ES-I3 (cell line): ENCODE measurements around the gene ADAP1.
"Not testable (repeated sequence)": the region's sequence is repeated elsewhere in the genome, so short reads cannot be mapped to it uniquely, and the experiment has no call there.

Experiments
- H3K36me3 ChIP-seq: 2 replicates; pipeline ENCODE4 v1.6.1; 2013; ENCODE audit warnings: mild to moderate bottlenecking, low read length, control low read depth, moderate library complexity; ENCODE audit not compliant: insufficient read depth
- H3K4me1 ChIP-seq: 2 replicates; pipeline ENCODE4 v1.6.1; 2013; ENCODE audit warnings: mild to moderate bottlenecking, control low read depth, low read length; ENCODE audit not compliant: insufficient read depth
- H3K9ac ChIP-seq: 2 replicates; pipeline ENCODE4 v1.6.1; 2013; ENCODE audit warnings: low read depth, mild to moderate bottlenecking, low read length, moderate library complexity
- H3K9me3 ChIP-seq: 2 replicates; pipeline ENCODE4 v1.6.1; 2013; ENCODE audit warnings: mild to moderate bottlenecking, low read length, moderate library complexity; ENCODE audit not compliant: control insufficient read depth, insufficient read depth

The ADAP1 gene

GRCh38 chr7:915291-916218, 38.9 kb downstream of the ADAP1 start:
- no peaks in the 10 kb centered on the region for H3K9me3 ChIP-seq
- H3K9ac ChIP-seq: no peak overlapping the region
- no peaks in the 10 kb centered on the region for H3K36me3 ChIP-seq
- H3K4me1 ChIP-seq: no peaks in the 10 kb centered on the region

- Histone ChIP-seq H3K4me1 (no peaks in the 10 kb centered on the region), H3K9me3 (no peaks in the 10 kb centered on the region), H3K9ac (no peak overlapping the region), H3K36me3 (no peaks in the 10 kb centered on the region)
Observed at GRCh38 chr7:914521-915194, 39.8 kb downstream of the ADAP1 start.

GRCh38 chr7:913736-914520, 40.6 kb downstream of the ADAP1 start:
- Histone ChIP-seq H3K9ac (no peak overlapping the region), H3K36me3 (no peaks in the 10 kb centered on the region)

GRCh38 chr7:911791-912480, 42.5 kb downstream of the ADAP1 start:
- no peak overlapping the region for H3K9ac ChIP-seq
- H3K4me1 ChIP-seq: no peaks in the 10 kb centered on the region
- no peaks in the 10 kb centered on the region for H3K9me3 ChIP-seq
- H3K36me3 ChIP-seq: no peaks in the 10 kb centered on the region

More at GRCh38 chr7:913736-914520, 40.6 kb downstream of the ADAP1 start:
- H3K9me3 ChIP-seq: no peaks in the 10 kb centered on the region
- H3K4me1 ChIP-seq: no peaks in the 10 kb centered on the region

- Histone ChIP-seq H3K36me3 (no peaks in the 10 kb centered on the region), H3K9ac (no peak overlapping the region), H3K4me1 (no peaks in the 10 kb centered on the region), H3K9me3 (no peaks in the 10 kb centered on the region)
Observed at GRCh38 chr7:910931-911431, 43.5 kb downstream of the ADAP1 start.

- H3K9me3 ChIP-seq: no peaks in the 10 kb centered on the region
- H3K4me1 ChIP-seq: no peaks in the 10 kb centered on the region
- no peak overlapping the region for H3K9ac ChIP-seq
- no peaks in the 10 kb centered on the region for H3K36me3 ChIP-seq
Observed at GRCh38 chr7:910441-910861, 44.0 kb downstream of the ADAP1 start.

- Histone ChIP-seq H3K4me1 (no peaks in the 10 kb centered on the region; the same call in 1 of the 2 replicates), H3K9me3 (no peaks in the 10 kb centered on the region), H3K36me3 (no peaks in the 10 kb centered on the region), H3K9ac (peak overlapping the region; percentile 28)
Observed at GRCh38 chr7:909358-910329, 44.8 kb downstream of the ADAP1 start.

- not testable (repeated sequence) for H3K36me3 ChIP-seq
Observed at GRCh38 chr7:908591-909357, 45.7 kb downstream of the ADAP1 start.

GRCh38 chr7:908159-908581, 46.3 kb downstream of the ADAP1 start:
- Histone ChIP-seq H3K4me1 (no peaks in the 10 kb centered on the region; the same call in 1 of the 2 replicates), H3K9ac (no peak overlapping the region), H3K36me3 (no peaks in the 10 kb centered on the region)

More at GRCh38 chr7:908591-909357, 45.7 kb downstream of the ADAP1 start:
- not testable (repeated sequence) for H3K9me3 ChIP-seq, H3K4me1 ChIP-seq
- H3K9ac ChIP-seq: peak overlapping the region; percentile 28; the same call in 1 of the 2 replicates

GRCh38 chr7:907158-907980, 47.1 kb downstream of the ADAP1 start:
- no peaks in the 10 kb centered on the region; the same call in 1 of the 2 replicates for H3K4me1 ChIP-seq
- H3K9me3 ChIP-seq: no peaks in the 10 kb centered on the region
- no peak overlapping the region for H3K9ac ChIP-seq
- no peaks in the 10 kb centered on the region for H3K36me3 ChIP-seq

More at GRCh38 chr7:908159-908581, 46.3 kb downstream of the ADAP1 start:
- no peaks in the 10 kb centered on the region for H3K9me3 ChIP-seq

GRCh38 chr7:906776-907157, 47.7 kb downstream of the ADAP1 start:
- H3K36me3 ChIP-seq: no peaks in the 10 kb centered on the region
- H3K9me3 ChIP-seq: no peaks in the 10 kb centered on the region
- H3K4me1 ChIP-seq: no peaks in the 10 kb centered on the region; the same call in 1 of the 2 replicates
- H3K9ac ChIP-seq: no peak overlapping the region
